NOMO-1 treated with dmso at 0.1 percent for 144 hours (cell line): Measurements from ENCODE around the gene OTOG.

Experiments
- DNase-seq: peaks from one replicate; lab custom pipeline; 2025; ENCODE audit not compliant: unreplicated experiment; lab: John Stamatoyannopoulos, UW

The OTOG gene

DNA sequence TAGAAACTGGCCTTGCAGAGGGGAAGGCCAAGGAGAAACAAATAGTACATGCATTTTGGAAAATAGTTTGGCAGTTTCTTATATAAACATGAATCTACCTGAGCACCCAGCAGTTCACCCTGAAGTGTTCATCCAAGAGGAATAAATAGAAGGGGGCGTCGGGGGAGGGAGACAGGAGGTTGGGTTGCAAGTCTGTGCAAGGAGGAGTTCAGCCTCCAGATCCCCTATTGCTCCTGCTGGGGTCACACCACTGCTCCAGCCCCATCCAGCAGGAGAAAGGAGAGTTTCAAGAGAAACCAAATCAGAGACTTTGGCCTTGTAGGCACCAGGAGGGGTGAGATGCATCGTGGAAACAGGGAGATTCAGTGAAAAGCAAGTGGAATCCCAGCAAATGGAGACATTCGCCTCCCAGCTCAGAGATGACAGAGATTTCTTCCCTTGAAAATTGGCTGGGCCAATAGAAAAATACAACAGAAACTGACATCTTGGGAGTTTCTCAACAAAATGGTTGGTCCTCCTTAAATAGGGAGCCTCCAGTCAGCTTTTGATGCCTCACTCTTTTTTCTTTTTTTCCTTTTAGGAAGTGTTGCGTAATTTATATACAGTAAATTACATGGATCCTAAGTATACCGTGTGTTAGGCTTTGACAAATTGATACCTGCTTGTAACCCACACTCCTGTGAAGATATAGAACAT lies 34.1 kb downstream of the OTOG start:
- no peak for DNase-seq

- no peak for DNase-seq
Measured at GRCh38 chr11:17581732-17582053, 34.6 kb downstream of the OTOG start.

DNA sequence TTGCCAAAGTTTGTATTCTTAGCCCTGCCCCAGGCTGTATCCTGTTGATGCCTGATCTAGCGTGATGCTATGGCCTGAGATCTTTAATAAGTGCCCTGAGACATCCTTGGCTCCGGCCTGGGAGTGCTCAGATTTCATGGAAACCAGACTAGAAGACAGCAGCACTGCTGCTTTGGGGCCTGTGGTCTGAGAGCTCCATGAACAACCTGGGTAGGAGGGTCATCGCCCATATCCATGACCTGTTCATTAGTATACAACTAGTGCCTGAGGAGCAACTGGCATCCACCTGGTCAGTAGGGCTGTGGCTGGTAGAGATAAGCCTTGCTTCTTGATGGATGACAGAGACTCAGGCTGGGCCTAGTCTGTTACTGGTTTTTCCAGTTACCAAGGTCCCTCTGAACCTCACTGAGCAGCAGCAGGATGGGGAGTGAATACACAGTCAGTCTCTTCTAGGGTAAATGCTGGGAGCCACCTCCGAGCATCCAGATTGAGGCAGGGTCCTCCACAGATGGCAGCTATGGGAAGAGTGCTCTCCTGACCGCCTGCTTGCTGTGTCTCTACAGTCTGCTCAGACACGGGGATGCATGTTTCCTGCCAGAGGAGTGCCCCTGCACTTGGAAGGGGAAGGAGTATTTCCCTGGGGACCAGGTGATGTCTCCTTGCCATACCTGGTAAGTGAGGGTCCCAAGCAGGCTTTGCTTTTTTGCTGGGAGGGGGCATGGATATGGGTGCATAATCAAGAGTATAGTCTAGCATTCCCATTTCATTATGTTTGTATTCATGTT lies 39.0 kb downstream of the OTOG start:
- no peak for DNase-seq

- DNase-seq: no peak
Measured at GRCh38 chr11:17588166-17588565, 41.1 kb downstream of the OTOG start.

DNA sequence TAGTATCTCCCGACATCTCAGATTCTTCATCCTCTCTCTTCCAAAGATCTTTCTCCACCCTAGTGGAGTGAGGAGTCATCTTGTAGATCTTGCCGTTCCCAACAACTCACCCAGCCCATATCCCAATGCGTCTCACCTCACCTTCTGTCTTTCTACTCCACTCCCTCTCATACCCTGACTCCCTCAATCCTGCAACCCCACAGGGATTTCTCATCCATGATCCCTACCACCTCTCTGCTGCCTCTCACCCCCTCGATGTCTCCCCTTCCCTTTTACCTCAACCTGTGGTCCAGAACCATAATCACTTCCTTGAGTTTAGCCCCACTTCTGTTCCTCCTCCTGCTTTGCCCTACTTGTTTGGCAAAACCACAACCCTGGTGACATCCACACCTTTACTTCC lies 41.7 kb downstream of the OTOG start:
- no peak for DNase-seq

DNA sequence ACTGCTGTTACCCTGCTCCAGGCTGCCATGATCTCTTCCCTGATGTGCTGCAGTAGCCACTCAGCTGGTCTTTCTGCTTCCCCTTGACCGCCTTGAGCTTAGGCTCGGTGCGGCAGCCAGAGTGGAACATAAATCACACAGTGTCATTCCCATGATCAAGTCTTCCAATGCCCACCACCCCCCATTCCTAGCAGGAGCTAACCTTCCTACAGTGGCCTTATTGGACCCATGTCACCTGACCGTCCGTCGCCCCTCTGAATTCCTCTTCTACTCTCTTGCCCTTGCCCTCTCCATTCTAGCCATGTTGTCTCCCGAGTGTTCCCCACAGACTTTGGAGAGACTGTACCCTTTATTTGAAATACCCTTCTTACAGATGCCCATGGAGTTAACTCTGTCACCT lies 43.4 kb downstream of the OTOG start:
- DNase-seq: no peak

DNA sequence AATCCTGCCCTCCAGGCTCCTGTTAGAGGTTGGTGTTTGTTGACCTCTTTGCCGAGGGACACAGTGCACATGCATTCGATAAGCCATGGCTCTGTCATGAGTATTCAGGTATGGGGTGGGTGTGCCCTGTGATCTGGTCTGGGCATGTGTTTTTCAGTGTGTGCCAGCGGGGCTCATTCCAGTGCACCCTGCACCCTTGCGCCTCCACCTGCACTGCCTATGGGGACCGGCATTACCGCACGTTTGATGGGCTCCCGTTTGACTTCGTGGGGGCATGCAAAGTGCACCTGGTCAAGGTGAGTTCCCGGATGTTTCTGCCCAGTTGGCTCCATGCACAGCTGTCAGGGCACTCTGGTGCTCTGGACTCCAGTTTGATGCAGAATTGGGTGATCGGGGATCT lies 44.2 kb downstream of the OTOG start:
- no peak for DNase-seq

DNA sequence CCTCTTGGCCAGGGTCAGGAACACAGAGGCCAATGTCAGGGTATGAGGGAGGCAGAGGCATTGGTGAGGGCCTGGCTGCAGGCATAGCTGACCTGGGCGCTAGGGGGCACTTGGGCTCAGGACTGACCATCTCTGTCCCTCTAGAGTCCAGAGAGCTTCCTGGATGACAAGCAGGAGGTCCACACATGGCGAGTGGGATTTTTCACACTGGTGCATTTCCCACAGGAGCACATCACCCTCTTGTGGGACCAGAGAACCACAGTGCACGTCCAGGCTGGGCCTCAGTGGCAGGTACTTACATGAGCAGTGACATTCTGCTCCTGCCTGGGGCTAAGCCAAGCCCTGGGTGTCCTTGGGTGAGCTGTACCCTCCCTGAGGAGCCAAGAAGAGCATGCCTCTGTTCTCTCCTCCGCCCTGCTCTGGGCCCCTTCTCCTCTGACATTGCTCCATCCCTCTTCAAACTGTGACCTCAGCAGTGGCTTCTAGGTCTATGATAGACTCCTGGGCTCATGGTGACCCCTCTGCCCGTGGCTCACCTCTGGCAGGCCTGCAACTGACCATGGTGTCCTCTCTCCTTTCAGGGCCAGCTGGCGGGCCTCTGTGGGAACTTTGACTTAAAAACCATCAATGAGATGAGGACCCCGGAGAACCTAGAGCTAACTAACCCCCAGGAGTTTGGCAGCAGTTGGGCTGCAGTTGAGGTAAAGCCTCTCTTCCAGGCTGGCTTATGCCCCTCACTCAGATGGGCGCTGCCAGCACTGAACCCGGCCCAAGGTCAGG lies 46.6 kb downstream of the OTOG start:
- no peak for DNase-seq

DNA sequence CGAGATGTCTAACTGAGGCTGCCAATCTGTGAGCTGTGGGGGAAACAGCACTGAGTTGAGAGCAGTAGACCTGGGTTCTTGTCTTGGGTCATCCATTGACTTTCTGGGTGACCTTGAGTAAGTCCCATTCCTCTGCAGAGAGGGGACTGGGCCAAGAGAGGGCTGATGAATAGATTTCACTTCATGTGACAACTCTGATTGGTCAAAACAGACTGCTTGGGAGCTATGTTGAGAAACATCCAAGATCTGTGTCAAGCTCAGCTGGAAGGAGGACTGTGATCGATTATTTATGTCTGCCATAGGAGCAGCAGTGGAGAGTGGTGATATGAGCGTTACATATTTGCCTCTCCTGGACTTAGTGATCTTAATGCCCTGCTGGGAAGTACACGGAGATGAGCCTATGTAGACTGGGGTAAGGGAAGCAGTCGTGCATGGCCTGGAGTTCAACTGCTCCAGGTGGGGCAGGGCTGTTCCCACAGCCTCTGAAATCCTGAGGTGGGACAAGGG lies 47.7 kb downstream of the OTOG start:
- DNase-seq: no peak

- no peak for DNase-seq
Measured at GRCh38 chr11:17595526-17596309, 48.7 kb downstream of the OTOG start.

DNA sequence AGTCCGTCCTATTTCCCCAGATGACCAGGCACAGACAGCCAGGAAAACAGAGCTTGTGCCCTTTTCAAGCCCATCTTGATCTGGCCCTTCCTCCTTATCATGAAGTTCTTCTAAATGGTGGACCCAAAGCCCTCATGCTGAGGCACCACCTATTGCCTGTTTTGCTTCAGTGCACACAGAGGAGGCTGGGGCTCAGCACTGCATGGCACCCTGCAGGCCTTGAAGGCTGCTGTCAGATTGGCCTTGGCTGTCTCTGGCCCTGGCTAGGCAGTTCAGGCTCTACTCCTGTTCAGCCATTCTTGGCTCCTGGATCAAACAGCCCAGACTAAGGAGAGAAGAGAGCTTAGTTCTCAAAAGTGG lies 49.2 kb downstream of the OTOG start:
- no peak for DNase-seq

- no peak for DNase-seq
Measured at GRCh38 chr11:17596711-17597110, 49.7 kb downstream of the OTOG start.

GRCh38 chr11:17597770-17598169 lies 50.7 kb downstream of the OTOG start:
- DNase-seq: no peak

DNA sequence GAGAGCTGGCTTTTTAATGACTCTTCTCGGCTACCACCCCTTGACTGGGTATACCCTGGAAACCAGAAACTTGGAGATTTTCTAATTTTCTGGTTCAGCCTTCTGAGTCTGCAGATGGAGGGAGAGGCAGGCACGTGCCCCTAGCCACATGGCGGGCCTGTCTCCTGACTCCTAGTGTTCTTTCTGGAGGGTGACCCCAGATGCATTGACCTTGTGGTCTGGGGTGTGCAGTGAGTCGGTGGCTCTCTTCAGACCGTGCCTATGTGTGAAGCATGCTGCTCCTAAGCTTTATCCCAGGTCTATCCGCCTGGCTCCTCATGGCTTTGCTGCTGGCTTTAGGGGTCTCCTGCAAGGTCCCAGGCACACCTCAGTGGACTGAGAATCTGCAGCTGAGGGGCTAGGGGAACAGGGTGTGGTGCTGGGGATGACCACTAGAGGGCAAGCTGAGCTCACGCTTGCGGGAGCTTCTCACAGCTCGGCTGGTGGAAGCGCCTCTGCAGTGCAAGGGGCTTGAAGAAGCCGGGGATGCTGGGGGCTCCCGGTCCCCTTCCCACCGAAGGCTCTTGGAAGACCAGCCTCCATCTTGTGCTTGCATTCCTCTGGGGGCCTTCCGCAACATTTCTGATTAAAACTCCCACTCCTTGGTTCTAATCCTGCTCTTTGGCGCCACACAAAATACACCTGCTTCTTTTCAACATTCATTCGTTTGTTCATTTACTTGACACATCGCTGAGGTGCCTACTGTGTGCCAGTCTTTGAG lies 51.8 kb downstream of the OTOG start:
- no peak for DNase-seq

DNA sequence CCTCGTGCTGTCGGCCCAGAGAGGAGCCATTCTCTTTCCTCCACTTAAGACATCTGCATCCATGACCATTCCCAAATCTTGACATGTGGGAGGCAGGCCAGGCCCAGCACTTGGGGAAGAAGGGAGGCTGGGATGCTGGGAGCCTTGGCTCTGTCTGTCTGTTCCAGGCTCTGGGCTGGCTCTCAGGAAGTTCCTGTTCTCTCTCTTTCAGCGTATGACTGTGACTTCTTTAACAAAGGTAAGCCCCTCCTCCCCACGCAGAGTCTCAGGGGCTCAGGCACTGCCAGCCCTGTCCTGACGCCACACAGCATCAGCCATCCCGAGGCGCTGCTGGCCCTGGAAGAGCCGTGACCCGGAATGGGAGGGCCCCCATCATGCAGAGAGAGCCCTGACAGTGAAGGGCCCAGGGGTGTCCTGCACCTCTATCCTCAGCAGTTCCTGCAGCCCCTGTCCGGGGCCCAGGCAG lies 52.4 kb downstream of the OTOG start:
- no peak for DNase-seq

GRCh38 chr11:17600316-17601255 lies 53.5 kb downstream of the OTOG start:
- no peak for DNase-seq

- no peak for DNase-seq
Measured at GRCh38 chr11:17601256-17601671, 54.2 kb downstream of the OTOG start.

DNA sequence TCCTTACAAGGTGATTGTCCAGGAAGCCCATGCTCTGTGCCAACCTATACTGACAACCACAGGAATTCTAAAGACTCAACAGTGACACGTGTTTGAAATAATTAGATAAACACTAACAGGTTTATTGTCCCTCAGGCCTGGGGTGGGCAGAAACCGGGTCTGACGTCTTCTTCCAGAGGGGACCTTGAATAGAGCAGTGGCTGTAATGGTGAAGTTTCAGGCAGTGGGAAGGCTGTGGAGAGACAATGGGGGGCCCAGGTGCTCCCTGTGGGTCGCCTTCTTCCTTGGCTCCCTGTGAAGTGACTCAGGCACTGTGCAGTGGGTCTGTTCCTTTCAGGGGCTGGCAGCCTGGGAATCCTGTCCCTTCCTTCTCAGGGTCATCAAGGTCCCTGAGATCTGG lies 54.6 kb downstream of the OTOG start:
- DNase-seq: no peak
